Medulla oblongata (tissue), 1 donor: ENCODE data around the gene VCP.
"Not testable (repeated sequence)": the region's sequence is repeated elsewhere in the genome, so short reads cannot be mapped to it uniquely, and the experiment has no call there.

Experiments used
- DNase-seq: peaks from one replicate; pipeline ENCODE4 v3.0.0-alpha.2; 2015; ENCODE audit errors: extremely low spot score

VCP gene

DNA sequence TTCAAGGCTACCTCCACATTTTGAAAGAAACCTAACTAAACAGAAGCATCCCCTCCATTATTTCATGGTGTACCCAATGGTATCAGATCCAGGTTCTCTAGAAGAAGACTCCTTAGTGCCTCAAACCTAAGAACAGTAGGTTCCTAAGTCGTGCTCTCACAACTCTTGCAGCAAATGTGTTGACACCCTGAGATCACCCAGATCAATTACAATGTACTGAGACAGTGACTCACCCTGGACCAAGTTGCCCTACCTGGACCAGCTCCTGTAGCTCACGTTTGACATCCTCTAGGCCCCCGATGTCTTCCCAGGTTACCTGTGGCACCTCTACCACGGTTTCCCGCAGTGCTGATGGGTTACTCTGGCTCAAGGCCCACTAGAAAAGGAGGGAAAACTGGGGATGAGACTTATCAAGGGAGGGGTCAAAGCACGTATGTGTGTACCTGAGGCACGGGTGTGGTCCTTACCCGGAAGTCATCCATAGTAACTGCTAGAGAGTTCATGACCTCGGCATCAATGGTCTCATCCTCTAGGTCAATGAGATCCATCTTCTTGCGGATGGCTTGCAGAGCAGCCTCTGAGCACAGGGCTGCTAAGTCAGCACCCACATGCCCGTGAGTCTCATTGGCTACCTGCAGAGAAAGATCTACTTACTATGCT, 11.7 kb downstream of the VCP start:
- DNase-seq: no peak

- DNase-seq: no peak
These were observed 13.0 kb downstream of the VCP start for GRCh38 chr9:35059438-35059837.

DNA sequence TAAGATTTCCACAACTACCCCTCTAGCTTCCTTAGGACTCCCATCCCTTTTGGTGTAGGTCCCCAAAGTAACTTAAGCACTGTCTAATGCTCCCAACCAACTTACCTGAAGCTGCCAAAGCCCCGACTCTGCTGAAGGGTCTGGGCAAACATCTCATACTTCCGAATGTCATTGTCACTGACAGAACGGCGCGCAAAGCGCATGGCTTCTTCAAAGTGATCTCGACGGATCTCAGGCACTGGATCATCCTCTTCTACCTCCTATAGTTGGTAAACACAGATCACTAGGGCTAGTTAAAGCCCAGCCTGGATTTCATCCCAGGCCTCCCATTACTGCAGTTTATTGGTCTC, 15.2 kb downstream of the VCP start:
- no peak for DNase-seq

DNA sequence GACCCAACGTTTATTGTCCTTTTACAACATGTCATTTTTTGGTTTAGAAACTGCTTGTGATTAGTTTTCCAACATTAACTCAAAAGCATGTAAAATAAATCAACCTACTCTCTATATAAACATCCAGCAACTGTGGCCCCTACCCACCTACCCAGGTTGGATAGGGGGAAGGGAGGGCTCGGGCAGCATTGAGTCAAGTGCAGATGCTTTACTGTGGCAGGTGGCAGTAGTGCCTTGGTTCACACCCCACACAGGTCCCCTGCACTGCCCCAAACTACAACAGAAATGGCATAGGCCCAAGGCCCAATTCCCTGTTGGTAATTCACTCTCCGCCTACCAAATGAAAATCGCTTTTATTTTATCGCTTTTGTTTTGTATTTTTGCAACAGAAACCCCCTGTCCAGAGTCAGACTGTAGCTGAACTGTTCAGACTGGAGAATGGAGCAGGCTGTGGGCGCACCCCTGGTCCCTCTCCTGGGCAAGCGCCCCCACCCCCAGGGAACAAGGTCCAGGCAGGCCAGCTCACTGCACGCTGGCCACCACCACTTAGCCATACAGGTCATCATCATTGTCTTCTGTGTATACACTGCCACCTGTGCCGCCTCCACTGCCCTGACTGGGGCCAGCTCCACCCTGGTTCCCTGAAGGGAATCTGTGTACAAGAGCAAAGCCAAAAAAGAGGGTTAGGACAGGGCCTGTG, 15.7 kb downstream of the VCP start:
- no peak for DNase-seq

DNA sequence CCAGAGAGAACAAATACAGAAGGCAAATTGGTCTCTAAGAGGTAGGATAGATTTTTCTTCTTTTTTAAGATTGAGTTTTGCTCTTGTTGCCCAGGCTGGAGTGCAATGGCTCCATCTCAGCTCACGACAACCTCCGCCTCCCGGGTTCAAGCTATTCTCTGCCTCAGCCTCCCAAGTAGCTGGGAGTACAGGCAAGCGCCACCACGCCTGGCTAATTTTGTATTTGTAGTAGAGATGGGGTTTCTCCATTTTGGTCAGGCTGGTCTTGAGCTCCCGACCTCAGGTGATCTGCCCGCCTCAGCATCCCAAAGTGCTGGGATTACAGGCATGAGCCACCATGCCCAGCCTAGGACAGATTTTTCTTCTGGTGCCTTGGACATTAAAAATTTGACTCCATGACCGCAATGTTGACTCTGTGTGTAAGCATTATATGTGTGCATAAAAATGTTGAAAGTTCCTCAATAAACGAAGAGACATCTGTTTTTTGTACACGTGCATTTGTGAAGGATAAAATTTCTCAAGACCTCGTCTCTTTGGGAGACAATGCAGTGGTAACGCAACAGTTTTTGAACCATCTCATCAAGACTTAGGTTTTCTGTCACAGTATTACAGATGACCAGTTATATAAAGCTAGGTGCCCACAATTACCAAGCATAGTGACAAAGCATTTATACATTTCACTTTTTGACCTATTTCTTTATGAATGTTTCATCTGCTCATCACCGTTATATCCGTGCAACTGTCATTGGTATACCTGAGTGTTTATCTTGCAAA, 17.4 kb downstream of the VCP start:
- DNase-seq: no peak

DNA sequence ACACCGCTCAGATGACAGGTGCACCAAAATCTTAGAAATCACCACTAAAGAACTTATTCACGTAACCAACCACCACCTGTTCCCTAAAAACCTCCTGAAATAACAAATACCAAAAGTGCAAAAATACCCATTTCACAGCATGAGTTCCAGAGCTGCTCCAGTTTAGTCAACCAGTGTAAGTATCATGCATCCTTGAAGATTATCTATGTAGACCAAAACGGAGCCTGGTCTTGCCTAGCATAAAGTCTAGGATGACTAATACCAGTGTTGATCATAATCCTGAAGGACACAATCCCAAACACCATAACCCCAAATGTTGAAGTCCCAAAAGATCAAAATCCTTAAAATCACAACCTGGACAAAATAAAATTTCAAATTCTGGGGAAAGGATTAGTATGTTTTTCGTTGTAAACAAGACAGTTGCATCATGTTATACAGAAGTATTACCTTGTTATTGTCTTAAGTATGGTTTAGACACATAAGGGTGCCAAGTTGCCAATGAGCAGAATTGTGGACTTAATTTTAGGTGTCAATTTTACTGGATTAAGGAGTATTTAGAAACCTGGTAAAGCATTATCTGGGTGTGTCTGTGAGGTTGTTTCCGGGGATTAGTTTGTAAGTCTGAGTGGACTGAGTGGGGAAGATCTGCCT, 18.1 kb downstream of the VCP start:
- DNase-seq: no peak

GRCh38 chr9:35051069-35051967, 21.1 kb downstream of the VCP start:
- DNase-seq: peak; percentile 33

DNA sequence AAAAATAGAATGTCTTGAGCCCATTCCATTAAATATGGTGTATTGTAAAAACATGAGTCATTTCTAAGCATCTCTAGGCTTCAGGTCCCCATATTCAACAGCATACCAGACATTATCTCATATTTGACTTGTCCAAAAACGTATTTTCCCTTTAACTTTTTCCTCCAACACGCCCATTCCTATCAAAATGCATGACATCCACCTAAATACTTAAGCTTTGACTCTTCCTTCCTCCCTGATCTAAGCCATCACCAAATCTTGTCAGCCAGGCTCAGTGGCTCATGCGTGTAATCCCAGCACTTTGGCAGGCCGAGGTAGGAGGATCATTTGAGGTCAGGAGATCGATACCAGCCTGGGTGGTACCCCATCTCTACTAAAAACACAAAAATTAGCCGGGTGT, 23.9 kb downstream of the VCP start:
- no peak for DNase-seq

- DNase-seq: no peak
These were observed 28.4 kb downstream of the VCP start for GRCh38 chr9:35044071-35044470.

- no peak for DNase-seq
These were observed 29.4 kb downstream of the VCP start for GRCh38 chr9:35042891-35043545.

DNA sequence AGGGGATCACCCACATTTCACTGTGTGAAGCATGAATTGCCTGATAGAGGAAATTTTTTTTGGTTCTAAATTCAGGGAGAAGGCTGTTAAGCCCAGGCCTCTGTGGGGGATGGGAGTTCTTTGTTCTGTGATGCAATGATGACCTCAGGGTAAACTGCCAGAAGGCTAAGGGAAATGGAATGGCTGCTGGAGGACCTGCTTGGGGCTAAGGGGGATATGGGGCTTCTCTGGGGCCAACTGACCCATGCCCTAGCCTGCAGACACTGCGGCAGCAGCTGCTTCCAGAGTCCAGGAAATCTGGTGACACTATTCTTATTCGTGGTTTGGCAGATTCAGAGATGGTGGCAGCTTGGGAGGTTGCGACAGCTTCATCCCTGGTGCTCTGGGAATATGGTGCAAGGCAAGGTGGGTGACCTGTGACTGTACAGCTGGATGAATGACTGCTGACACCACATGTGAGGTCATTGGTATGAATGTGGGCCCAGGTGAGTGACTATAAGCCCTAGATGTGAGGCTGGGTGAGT, 30.3 kb downstream of the VCP start:
- DNase-seq: no peak

- DNase-seq: no peak
These were observed 36.3 kb downstream of the VCP start for GRCh38 chr9:35035851-35036701.

GRCh38 chr9:35033101-35033500, 39.3 kb downstream of the VCP start:
- DNase-seq: no peak

GRCh38 chr9:35029852-35030251, 42.6 kb downstream of the VCP start:
- DNase-seq: no peak

GRCh38 chr9:35029241-35029640, 43.2 kb downstream of the VCP start:
- DNase-seq: no peak

- DNase-seq: no peak
These were observed 44.1 kb downstream of the VCP start for GRCh38 chr9:35028341-35028740.

DNA sequence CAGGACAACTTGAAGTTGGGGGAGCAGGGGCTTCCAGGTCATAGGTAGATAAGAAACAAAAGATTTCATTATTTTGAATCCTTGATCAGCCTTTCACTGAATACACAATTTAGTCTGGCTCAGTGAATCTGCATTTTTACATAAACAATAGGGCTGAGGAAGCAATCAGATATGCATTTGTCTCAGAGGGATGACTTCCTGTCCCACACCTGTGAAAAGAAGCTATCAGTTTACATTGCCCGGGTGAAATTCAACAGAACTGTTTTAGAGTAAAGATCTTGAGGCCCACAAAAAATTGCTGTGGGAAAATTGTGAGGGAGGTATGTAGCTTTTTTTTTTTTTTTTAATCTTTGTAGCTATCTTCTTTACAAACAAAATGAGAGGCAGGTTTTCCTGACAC, 44.6 kb downstream of the VCP start:
- DNase-seq: no peak

GRCh38 chr9:35027374-35027773, 45.1 kb downstream of the VCP start:
- no peak for DNase-seq

- DNase-seq: no peak
These were observed 45.8 kb downstream of the VCP start for GRCh38 chr9:35026671-35027070.

DNA sequence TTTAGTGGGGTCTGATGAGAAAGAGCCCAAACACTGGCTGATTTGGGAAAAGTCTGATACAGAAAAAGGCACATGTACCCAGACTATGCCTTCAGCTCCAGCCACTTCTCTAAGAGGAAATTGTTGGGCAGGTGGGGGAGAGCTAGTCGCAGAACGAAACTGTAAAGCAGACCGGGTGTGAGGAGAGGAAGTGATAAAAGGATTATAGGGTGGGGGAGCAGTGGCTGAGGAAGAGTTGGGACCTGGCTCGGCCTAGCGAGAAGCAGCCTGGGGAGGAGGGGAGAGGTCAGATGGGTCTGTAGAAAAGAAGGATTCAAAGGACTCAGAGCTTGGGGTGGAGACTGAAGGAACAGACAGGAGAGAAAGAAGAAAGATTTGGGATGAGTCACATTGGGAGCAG, 49.0 kb downstream of the VCP start:
- not testable (repeated sequence) for DNase-seq
